ENCODE results near the gene ATAT1.

Gene ATAT1

DNA sequence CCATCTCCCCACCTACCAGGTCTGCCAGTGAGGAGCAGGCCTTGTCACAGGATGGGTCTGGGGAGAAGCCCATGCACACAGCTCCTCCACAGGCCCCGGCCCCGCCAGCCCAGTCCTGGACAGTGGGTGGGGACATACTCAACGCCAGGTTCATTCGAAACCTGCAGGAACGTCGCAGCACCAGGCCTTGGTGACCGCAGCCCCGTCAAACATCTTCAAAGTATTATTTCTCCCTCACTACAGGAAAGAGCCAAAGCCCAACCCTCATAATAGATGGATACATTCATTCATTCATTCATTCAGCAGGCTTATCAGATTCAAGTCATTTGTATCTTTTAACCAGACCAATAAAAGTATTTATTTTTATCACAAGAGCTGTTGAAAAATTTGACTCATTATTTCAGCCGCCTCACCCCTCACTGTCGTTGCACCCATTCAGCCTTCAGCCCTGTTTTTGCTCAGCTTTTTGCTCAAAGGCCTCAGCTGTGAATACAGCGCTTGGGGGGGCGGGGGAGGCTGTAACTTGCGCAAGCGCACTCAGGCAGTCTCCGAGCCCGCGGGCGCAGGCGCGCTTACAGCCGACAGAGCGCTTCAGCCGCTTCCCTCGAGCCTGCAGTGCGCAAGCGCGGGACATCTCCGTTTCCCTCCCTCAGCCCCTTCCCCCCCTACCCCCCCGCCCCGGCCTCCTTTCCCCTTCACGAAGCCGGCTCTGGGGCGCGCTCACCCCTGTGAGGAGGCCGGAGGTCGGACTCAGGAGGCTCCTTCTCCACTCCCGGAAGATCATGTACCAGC lies 20.0 kb downstream of the ATAT1 start, which contains the start of gene C6orf136:
TSS of gene C6orf136 (plus strand) at position 684 of the 792 bp plus-strand sequence. CDS start at position 783, 99 bp downstream.
- TF ChIP-seq ZNF565 (CRISPR knock-in tag; conservative IDR thresholded peaks at IDR 0.05; ENCODE audit: low read depth), result no peak
- TF ChIP-seq, protein P1, sequence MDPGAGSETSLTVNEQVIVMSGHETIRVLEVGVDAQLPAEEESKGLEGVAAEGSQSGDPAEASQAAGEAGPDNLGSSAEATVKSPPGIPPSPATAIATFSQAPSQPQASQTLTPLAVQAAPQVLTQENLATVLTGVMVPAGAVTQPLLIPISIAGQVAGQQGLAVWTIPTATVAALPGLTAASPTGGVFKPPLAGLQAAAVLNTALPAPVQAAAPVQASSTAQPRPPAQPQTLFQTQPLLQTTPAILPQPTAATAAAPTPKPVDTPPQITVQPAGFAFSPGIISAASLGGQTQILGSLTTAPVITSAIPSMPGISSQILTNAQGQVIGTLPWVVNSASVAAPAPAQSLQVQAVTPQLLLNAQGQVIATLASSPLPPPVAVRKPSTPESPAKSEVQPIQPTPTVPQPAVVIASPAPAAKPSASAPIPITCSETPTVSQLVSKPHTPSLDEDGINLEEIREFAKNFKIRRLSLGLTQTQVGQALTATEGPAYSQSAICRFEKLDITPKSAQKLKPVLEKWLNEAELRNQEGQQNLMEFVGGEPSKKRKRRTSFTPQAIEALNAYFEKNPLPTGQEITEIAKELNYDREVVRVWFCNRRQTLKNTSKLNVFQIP (CRISPR knock-in tag; IDR thresholded peaks at IDR 0.05; ENCODE audit: borderline replicate concordance, low read depth), result no peak
- TF ChIP-seq TOX (CRISPR knock-in tag; IDR thresholded peaks at IDR 0.05; ENCODE audit: borderline replicate concordance), result no peak
- TF ChIP-seq, protein P2, sequence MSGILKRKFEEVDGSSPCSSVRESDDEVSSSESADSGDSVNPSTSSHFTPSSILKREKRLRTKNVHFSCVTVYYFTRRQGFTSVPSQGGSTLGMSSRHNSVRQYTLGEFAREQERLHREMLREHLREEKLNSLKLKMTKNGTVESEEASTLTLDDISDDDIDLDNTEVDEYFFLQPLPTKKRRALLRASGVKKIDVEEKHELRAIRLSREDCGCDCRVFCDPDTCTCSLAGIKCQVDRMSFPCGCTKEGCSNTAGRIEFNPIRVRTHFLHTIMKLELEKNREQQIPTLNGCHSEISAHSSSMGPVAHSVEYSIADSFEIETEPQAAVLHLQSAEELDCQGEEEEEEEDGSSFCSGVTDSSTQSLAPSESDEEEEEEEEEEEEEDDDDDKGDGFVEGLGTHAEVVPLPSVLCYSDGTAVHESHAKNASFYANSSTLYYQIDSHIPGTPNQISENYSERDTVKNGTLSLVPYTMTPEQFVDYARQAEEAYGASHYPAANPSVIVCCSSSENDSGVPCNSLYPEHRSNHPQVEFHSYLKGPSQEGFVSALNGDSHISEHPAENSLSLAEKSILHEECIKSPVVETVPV (CRISPR knock-in tag; IDR thresholded peaks at IDR 0.05), result no peak
- TF ChIP-seq ZNF70 (CRISPR knock-in tag; IDR thresholded peaks at IDR 0.05), result no peak
- no peak for TF ChIP-seq RARB (CRISPR knock-in tag; IDR thresholded peaks at IDR 0.05)
- TF ChIP-seq ISL1 (CRISPR knock-in tag; IDR thresholded peaks at IDR 0.05), result no peak
- TF ChIP-seq ARNTL (CRISPR knock-in tag; IDR thresholded peaks at IDR 0.05; ENCODE audit: borderline replicate concordance, low read depth), result no peak
- no peak for TF ChIP-seq BACH2 (CRISPR knock-in tag; IDR thresholded peaks at IDR 0.05; ENCODE audit: borderline replicate concordance)
- TF ChIP-seq, protein P3, sequence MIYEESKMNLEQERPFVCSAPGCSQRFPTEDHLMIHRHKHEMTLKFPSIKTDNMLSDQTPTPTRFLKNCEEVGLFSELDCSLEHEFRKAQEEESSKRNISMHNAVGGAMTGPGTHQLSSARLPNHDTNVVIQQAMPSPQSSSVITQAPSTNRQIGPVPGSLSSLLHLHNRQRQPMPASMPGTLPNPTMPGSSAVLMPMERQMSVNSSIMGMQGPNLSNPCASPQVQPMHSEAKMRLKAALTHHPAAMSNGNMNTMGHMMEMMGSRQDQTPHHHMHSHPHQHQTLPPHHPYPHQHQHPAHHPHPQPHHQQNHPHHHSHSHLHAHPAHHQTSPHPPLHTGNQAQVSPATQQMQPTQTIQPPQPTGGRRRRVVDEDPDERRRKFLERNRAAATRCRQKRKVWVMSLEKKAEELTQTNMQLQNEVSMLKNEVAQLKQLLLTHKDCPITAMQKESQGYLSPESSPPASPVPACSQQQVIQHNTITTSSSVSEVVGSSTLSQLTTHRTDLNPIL (CRISPR knock-in tag; IDR thresholded peaks at IDR 0.05; ENCODE audit: low read depth), result no peak
- TF ChIP-seq ZFP30 (CRISPR knock-in tag; IDR thresholded peaks at IDR 0.05), result no peak
- TF ChIP-seq ZFP3 (CRISPR knock-in tag; IDR thresholded peaks at IDR 0.05), result no peak
- TF ChIP-seq TCF4 (CRISPR knock-in tag; IDR thresholded peaks at IDR 0.05; ENCODE audit: borderline replicate concordance), result no peak
- no peak for TF ChIP-seq ESRRG (CRISPR knock-in tag; IDR thresholded peaks at IDR 0.05)
- TF ChIP-seq, protein P4, sequence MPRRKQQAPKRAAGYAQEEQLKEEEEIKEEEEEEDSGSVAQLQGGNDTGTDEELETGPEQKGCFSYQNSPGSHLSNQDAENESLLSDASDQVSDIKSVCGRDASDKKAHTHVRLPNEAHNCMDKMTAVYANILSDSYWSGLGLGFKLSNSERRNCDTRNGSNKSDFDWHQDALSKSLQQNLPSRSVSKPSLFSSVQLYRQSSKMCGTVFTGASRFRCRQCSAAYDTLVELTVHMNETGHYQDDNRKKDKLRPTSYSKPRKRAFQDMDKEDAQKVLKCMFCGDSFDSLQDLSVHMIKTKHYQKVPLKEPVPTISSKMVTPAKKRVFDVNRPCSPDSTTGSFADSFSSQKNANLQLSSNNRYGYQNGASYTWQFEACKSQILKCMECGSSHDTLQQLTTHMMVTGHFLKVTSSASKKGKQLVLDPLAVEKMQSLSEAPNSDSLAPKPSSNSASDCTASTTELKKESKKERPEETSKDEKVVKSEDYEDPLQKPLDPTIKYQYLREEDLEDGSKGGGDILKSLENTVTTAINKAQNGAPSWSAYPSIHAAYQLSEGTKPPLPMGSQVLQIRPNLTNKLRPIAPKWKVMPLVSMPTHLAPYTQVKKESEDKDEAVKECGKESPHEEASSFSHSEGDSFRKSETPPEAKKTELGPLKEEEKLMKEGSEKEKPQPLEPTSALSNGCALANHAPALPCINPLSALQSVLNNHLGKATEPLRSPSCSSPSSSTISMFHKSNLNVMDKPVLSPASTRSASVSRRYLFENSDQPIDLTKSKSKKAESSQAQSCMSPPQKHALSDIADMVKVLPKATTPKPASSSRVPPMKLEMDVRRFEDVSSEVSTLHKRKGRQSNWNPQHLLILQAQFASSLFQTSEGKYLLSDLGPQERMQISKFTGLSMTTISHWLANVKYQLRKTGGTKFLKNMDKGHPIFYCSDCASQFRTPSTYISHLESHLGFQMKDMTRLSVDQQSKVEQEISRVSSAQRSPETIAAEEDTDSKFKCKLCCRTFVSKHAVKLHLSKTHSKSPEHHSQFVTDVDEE (CRISPR knock-in tag; IDR thresholded peaks at IDR 0.05), result no peak
- TF ChIP-seq, protein P5, sequence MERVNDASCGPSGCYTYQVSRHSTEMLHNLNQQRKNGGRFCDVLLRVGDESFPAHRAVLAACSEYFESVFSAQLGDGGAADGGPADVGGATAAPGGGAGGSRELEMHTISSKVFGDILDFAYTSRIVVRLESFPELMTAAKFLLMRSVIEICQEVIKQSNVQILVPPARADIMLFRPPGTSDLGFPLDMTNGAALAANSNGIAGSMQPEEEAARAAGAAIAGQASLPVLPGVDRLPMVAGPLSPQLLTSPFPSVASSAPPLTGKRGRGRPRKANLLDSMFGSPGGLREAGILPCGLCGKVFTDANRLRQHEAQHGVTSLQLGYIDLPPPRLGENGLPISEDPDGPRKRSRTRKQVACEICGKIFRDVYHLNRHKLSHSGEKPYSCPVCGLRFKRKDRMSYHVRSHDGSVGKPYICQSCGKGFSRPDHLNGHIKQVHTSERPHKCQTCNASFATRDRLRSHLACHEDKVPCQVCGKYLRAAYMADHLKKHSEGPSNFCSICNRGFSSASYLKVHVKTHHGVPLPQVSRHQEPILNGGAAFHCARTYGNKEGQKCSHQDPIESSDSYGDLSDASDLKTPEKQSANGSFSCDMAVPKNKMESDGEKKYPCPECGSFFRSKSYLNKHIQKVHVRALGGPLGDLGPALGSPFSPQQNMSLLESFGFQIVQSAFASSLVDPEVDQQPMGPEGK (CRISPR knock-in tag; IDR thresholded peaks at IDR 0.05; ENCODE audit: borderline replicate concordance), result no peak
- TF ChIP-seq SNAI2 (CRISPR knock-in tag; IDR thresholded peaks at IDR 0.05), result no peak
- no peak for TF ChIP-seq CSDC2 (CRISPR knock-in tag; IDR thresholded peaks at IDR 0.05)
- no peak for TF ChIP-seq PPARA (CRISPR knock-in tag; IDR thresholded peaks at IDR 0.05; ENCODE audit: borderline replicate concordance)
- ATAC-seq, result peak; percentile 82

DNA sequence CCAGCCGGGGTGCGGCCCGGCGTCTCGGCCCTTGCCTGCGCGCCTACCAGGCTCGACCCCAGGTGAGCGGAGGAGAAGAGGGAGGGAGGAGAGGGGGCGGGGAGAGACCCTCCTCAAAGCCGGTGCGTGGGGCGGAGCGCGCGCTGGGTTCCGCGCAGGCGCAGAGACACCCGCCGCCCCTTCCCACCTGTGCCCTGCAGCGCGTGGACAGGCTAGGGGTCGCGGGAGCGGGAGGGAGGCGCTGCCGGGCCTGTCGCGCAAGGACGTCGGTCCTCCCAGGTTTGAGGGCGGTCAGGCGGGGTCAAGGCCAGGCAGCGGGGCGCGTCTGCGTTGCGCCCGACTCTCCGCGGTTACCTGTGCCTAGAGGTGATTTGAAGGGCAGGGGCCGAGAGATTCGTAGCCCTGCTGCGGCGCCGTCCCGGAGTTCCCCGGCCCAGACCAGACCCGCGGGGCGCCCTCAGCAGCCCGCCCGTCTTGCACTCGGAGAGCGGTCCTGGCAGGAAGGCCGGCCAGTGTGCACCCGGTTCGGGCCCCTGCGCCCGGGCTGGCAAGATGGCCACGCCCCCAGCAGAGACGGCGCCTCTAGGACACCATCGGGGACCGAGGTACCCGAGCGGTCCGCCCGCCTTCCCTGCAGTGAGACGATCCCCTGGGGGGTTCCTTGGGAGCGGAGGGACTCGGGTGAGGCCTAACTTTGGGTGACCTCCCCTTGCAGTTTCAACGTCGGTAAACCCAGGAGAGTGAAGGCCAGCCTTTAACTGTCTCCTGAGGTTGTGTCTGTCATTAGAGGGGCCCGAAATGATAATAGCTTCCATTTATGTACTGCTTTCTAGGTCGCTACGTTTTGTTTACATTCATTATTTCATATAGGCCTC lies 20.8 kb downstream of the ATAT1 start:
- TF ChIP-seq ZFP30 (CRISPR knock-in tag; IDR thresholded peaks at IDR 0.05) (0 out of 2 replicates have a peak, but pooled peaks have one; percentile 20), ARNTL (CRISPR knock-in tag; IDR thresholded peaks at IDR 0.05; ENCODE audit: borderline replicate concordance, low read depth) (no peak)
- peak; percentile 89 for ATAC-seq
